Loucy (cell line): ENCODE results near the gene IRGQ.

ENCODE experiments used
- H2AFZ ChIP-seq: fragments of 200-600 bp; sonication (generic); 2 replicates; pipeline ENCODE4 v1.6.0; 2016; ENCODE audit warnings: antibody characterized with exemption, mild to moderate bottlenecking, low read length, moderate library complexity
- H3F3A ChIP-seq: fragments of 200-600 bp; 2 replicates; pipeline ENCODE4 v1.6.0; 2016; ENCODE audit warnings: antibody characterized with exemption, low read depth, mild to moderate bottlenecking
- H3K27me3 ChIP-seq: fragments of 200-600 bp; sonication (generic); 2 replicates; pipeline ENCODE4 v1.6.1; 2014; ENCODE audit warnings: low read length, mild to moderate bottlenecking; ENCODE audit not compliant: insufficient read depth, poor library complexity, severe bottlenecking
- H3K36me3 ChIP-seq: fragments of 200-600 bp; sonication (generic); 2 replicates; pipeline ENCODE4 v1.6.1; 2016; ENCODE audit warnings: low read length; ENCODE audit not compliant: insufficient read depth
- H3K4me1 ChIP-seq: fragments of 200-600 bp; sonication (generic); 2 replicates; pipeline ENCODE4 v1.5.1; 2014; ENCODE audit warnings: low read length, mild to moderate bottlenecking; ENCODE audit not compliant: insufficient read depth, poor library complexity, severe bottlenecking
- H3K4me2 ChIP-seq: fragments of 200-600 bp; sonication (generic); 2 replicates; pipeline ENCODE4 v1.6.0; 2014; ENCODE audit warnings: antibody characterized with exemption, low read length, low read depth, mild to moderate bottlenecking; ENCODE audit not compliant: poor library complexity, severe bottlenecking
- H3K4me3 ChIP-seq: fragments of 200-600 bp; sonication (generic); 2 replicates; pipeline ENCODE4 v1.5.1; 2014; ENCODE audit warnings: low read length, mild to moderate bottlenecking, mixed read lengths; ENCODE audit not compliant: poor library complexity, severe bottlenecking
- H3K79me2 ChIP-seq: fragments of 200-600 bp; sonication (generic); 2 replicates; pipeline ENCODE4 v1.6.1; 2014; ENCODE audit warnings: low read length; ENCODE audit not compliant: insufficient read depth
- H3K9ac ChIP-seq: fragments of 200-600 bp; sonication (generic); 2 replicates; pipeline ENCODE4 v1.6.0; 2014; ENCODE audit warnings: mild to moderate bottlenecking, low read depth, low read length, moderate library complexity; ENCODE audit not compliant: poor library complexity, severe bottlenecking
- H3K9me2 ChIP-seq: fragments of 200-600 bp; sonication (generic); replicated peaks from 2 replicates; pipeline ENCODE4 v1.6.1; 2016; ENCODE audit warnings: low read depth, low read length, mixed read lengths
- H3K9me3 ChIP-seq: fragments of 200-600 bp; sonication (generic); 2 replicates; pipeline ENCODE4 v1.6.1; 2014; ENCODE audit warnings: mild to moderate bottlenecking, antibody characterized with exemption, low read length, low read depth; ENCODE audit not compliant: insufficient read depth
- H4K20me1 ChIP-seq: fragments of 200-600 bp; sonication (generic); 2 replicates; pipeline ENCODE4 v1.6.0; 2014; ENCODE audit warnings: antibody characterized with exemption, low read length, mild to moderate bottlenecking; ENCODE audit not compliant: insufficient read depth, poor library complexity, severe bottlenecking
- CTCF ChIP-seq: fragments of 200-600 bp; sonication (generic); conservative IDR thresholded peaks from 2 replicates; pipeline ENCODE4 v1.5.1; 2014; ENCODE audit warnings: mild to moderate bottlenecking, antibody characterized with exemption, low read length
- EZH2phosphoT487 ChIP-seq: fragments of 200-600 bp; IDR thresholded peaks from 2 replicates; pipeline ENCODE4 v1.6.1; 2018; ENCODE audit warnings: antibody characterized with exemption, mild to moderate bottlenecking, moderate library complexity, borderline replicate concordance

IRGQ gene

GRCh38 chr19:43612374-43612773 is 16.4 kb upstream of the IRGQ start:
- peaks cover 83% of the 10 kb centered on the region for H3K79me2 ChIP-seq
- TF ChIP-seq CTCF: no peak
- no peak for TF ChIP-seq EZH2phosphoT487

GRCh38 chr19:43611788-43612187 is 15.9 kb upstream of the IRGQ start, which contains the start of gene SRRM5:
TSS of gene SRRM5 (plus strand) at chr19:43612088. CDS start at chr19:43612122, 34 bp downstream.
- Histone ChIP-seq H2AFZ (no peak within 1 kb of the TSS), H3K9ac (no peak within 1 kb of the TSS), H3F3A (no peaks in the 10 kb centered on the region), H3K27me3 (no peaks in the 10 kb centered on the region), H3K9me2 (no peaks in the 10 kb centered on the region), H3K4me3 (no peak within 1 kb of the TSS), H3K36me3 (peaks cover 40% of the 10 kb centered on the region; the same call in 1 of the 2 replicates), H3K79me2 (peaks cover 77% of the 10 kb centered on the region), H3K4me2 (no peak within 1 kb of the TSS), H4K20me1 (peaks cover 43% of the 10 kb centered on the region), H3K9me3 (no peaks in the 10 kb centered on the region), H3K4me1 (peaks cover 11% of the 10 kb centered on the region)
- TF ChIP-seq EZH2phosphoT487: no peak
- TF ChIP-seq CTCF: no peak

More at GRCh38 chr19:43612374-43612773, 16.4 kb upstream of the IRGQ start:
- H3K4me1 ChIP-seq: peaks cover 13% of the 10 kb centered on the region
- no peaks in the 10 kb centered on the region for H3F3A ChIP-seq
- H3K36me3 ChIP-seq: peaks cover 34% of the 10 kb centered on the region; the same call in 1 of the 2 replicates
- no peaks in the 10 kb centered on the region for H3K27me3 ChIP-seq
- no peak overlapping the region for H3K9ac ChIP-seq
- H3K9me3 ChIP-seq: no peaks in the 10 kb centered on the region
- H3K4me2 ChIP-seq: no peak overlapping the region
- no peak overlapping the region for H2AFZ ChIP-seq
- no peaks in the 10 kb centered on the region for H3K9me2 ChIP-seq
- peaks cover 48% of the 10 kb centered on the region for H4K20me1 ChIP-seq
- no peak overlapping the region for H3K4me3 ChIP-seq

GRCh38 chr19:43610493-43610892 is 14.6 kb upstream of the IRGQ start:
- Histone ChIP-seq H4K20me1 (peaks cover 31% of the 10 kb centered on the region), H3K4me1 (peaks cover 5% of the 10 kb centered on the region), H2AFZ (no peak overlapping the region), H3K9ac (no peak overlapping the region), H3K9me3 (no peaks in the 10 kb centered on the region), H3F3A (no peaks in the 10 kb centered on the region), H3K79me2 (peaks cover 64% of the 10 kb centered on the region), H3K36me3 (peaks cover 51% of the 10 kb centered on the region; the same call in 1 of the 2 replicates), H3K4me3 (no peak overlapping the region), H3K4me2 (no peak overlapping the region), H3K9me2 (no peaks in the 10 kb centered on the region), H3K27me3 (no peaks in the 10 kb centered on the region)
- TF ChIP-seq EZH2phosphoT487 (no peak), CTCF (no peak)
